PFSK-1 (cell line): Measurements from ENCODE around the gene OR3A3.
A peak's percentile ranks its signal among the peaks of the same experiment; 100 is the strongest.

Experiments used
- FOXP2 ChIP-seq: optimal IDR thresholded peaks from 2 replicates; pipeline ENCODE3; 2011; ENCODE audit warnings: borderline replicate concordance, control low read depth, inconsistent platforms; ENCODE audit not compliant: insufficient read depth; ENCODE audit errors: extremely low read length, extremely low read depth
- POLR2AphosphoS5 ChIP-seq: IDR thresholded peaks from 2 replicates; pipeline ENCODE4 v1.6.1; 2012; ENCODE audit warnings: low read depth, mild to moderate bottlenecking, control low read depth, low read length, moderate library complexity
- SIN3A ChIP-seq: IDR thresholded peaks from 2 replicates; pipeline ENCODE4 v1.6.1; 2012; ENCODE audit warnings: mild to moderate bottlenecking, low read length, moderate library complexity, borderline replicate concordance; ENCODE audit not compliant: insufficient read depth
- TAF1 ChIP-seq: IDR thresholded peaks from 2 replicates; pipeline ENCODE4 v1.6.1; 2012; ENCODE audit warnings: low read length, control low read depth, borderline replicate concordance; ENCODE audit not compliant: insufficient read depth
- TF ChIP-seq, protein P1 (sequence below), 2 experiments: IDR thresholded peaks; 2 replicates each; pipeline versions ENCODE4 v1.6.1 to v1.8.0; 2011 to 2012; ENCODE audit warnings: low read depth in 2 of 2, low read length in 2 of 2, control low read depth in 1 of 2, inconsistent platforms in 1 of 2, mild to moderate bottlenecking in 1 of 2, moderate library complexity in 1 of 2; ENCODE audit not compliant: insufficient read depth in 1 of 2

The OR3A3 gene

DNA sequence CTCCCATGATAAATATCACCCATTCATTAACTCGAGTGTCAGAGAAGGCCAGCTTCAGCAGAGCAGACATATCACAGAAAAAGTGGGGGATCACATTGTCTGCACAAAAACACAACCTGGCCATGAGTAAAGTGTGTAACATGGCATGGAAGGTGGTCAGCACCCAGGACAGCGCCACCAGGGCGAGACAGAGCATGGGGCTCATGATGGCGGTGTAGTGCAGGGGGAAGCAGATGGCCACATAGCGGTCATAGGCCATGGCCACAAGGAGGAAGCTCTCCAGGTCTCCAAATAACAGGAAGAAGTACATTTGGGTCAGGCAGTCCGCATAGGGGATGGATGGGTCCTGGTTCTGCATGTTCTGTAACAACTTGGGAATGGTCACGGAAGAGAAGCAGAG lies 13.4 kb upstream of the OR3A3 start:
- TF ChIP-seq, protein P1, sequence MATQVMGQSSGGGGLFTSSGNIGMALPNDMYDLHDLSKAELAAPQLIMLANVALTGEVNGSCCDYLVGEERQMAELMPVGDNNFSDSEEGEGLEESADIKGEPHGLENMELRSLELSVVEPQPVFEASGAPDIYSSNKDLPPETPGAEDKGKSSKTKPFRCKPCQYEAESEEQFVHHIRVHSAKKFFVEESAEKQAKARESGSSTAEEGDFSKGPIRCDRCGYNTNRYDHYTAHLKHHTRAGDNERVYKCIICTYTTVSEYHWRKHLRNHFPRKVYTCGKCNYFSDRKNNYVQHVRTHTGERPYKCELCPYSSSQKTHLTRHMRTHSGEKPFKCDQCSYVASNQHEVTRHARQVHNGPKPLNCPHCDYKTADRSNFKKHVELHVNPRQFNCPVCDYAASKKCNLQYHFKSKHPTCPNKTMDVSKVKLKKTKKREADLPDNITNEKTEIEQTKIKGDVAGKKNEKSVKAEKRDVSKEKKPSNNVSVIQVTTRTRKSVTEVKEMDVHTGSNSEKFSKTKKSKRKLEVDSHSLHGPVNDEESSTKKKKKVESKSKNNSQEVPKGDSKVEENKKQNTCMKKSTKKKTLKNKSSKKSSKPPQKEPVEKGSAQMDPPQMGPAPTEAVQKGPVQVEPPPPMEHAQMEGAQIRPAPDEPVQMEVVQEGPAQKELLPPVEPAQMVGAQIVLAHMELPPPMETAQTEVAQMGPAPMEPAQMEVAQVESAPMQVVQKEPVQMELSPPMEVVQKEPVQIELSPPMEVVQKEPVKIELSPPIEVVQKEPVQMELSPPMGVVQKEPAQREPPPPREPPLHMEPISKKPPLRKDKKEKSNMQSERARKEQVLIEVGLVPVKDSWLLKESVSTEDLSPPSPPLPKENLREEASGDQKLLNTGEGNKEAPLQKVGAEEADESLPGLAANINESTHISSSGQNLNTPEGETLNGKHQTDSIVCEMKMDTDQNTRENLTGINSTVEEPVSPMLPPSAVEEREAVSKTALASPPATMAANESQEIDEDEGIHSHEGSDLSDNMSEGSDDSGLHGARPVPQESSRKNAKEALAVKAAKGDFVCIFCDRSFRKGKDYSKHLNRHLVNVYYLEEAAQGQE (IDR thresholded peaks at IDR 0.05; ENCODE audit: insufficient read depth in 1 of 2, low read depth in 2 of 2, low read length in 2 of 2) = peak; percentile 74 to 88

GRCh38 chr17:3398310-3398709 lies 12.9 kb upstream of the OR3A3 start, which contains the start of gene OR1E1:
Gene OR1E1 (minus strand): TSS chr17:3398410. CDS start chr17:3398410, 0 bp downstream.
- TF ChIP-seq FOXP2 (no peak), SIN3A (no peak), POLR2AphosphoS5 (no peak), TAF1 (no peak)
- TF ChIP-seq, protein P1 (IDR thresholded peaks at IDR 0.05; ENCODE audit: insufficient read depth in 1 of 2, low read depth in 2 of 2, low read length in 2 of 2) = no peak

DNA sequence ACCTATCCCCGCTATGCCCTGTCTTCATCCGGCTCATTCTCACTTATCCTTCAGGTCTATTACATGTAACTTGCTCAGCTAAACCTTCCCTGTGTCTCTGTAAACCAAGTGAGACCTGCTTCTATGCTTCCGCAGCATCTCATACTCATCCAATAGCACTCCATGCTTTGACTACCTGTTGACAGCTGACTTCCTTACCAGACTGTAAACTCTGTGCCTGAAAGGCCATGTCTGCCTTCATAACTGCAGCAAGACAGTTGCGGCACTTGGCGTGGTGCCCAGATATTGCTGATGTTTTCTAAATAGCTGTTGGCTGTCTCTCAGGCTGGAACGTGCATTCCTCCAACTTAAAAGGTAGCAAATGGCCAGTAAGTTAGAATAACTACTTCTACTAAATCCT lies 11.1 kb upstream of the OR3A3 start:
- TF ChIP-seq FOXP2 (no peak), TAF1 (no peak), SIN3A (no peak), POLR2AphosphoS5 (no peak)
- TF ChIP-seq, protein P1 (IDR thresholded peaks at IDR 0.05; ENCODE audit: insufficient read depth in 1 of 2, low read depth in 2 of 2, low read length in 2 of 2) = no peak

DNA sequence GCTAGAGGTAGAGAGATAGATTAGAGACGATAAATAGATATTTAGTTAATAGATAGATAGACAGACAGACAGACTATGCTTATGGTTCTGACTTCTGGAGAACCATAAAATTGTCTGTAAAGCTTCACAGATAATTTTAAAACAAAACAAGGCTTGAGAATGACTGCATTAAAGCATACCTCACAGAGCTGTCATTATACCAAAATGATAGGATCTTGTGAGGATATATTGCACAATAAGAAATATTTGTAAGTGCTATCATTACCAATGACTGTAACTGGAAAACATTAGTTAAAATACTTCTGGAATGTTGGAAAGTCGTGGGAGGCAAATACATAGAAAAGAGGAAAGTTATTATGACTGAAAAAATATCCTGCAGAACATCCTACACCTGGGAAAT lies 9.4 kb upstream of the OR3A3 start:
- TF ChIP-seq, protein P1 (IDR thresholded peaks at IDR 0.05; ENCODE audit: insufficient read depth in 1 of 2, low read depth in 2 of 2, low read length in 2 of 2) = no peak
- TF ChIP-seq POLR2AphosphoS5 = no peak
- no peak for TF ChIP-seq SIN3A
- no peak for TF ChIP-seq TAF1
- TF ChIP-seq FOXP2 = no peak

DNA sequence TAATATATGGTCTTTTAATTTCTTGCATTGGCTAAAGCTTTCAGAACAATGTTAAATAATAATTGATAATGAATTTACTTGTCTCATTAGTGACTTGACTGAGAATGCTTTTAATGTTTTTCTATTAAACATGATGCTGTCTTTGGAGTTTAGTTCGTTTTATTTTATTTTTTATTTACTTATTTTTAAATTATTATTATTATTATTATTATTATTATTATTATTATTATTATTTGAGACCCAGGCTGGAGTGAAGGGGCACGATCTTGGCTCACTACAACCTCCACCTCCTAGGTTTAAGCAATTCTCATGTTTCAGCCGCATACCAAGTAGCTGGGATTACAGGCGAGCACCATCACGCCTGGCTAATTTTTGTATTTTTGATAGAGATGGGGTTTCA lies 4.4 kb downstream of the OR3A3 start:
- TF ChIP-seq TAF1 (no peak), FOXP2 (no peak), SIN3A (no peak), POLR2AphosphoS5 (no peak)
- TF ChIP-seq, protein P1 (IDR thresholded peaks at IDR 0.05; ENCODE audit: insufficient read depth in 1 of 2, low read depth in 2 of 2, low read length in 2 of 2) = no peak
